22Rv1 (cell line): ENCODE results near the gene MARCKSL1.
"Not testable (repeated sequence)": the region's sequence is repeated elsewhere in the genome, so short reads cannot be mapped to it uniquely, and the experiment has no call there.

Experiments
- H3K27ac ChIP-seq: fragments of 450-650 bp; 2 replicates; pipeline ENCODE4 v1.5.1; 2017
- CTCF ChIP-seq: fragments of 450-650 bp; IDR thresholded peaks from 2 replicates; pipeline ENCODE4 v1.5.1; 2017; ENCODE audit warnings: mild to moderate bottlenecking
- ZFX ChIP-seq: fragments of 450-650 bp; IDR thresholded peaks from 2 replicates; pipeline ENCODE4 v1.6.1; 2017; ENCODE audit warnings: antibody characterized with exemption, borderline replicate concordance

MARCKSL1 gene

GRCh38 chr1:32303358-32303757 lies 32.7 kb downstream of the MARCKSL1 start:
- H3K27ac ChIP-seq: no peak overlapping the region
- no peak for TF ChIP-seq ZFX
- TF ChIP-seq CTCF: no peak

GRCh38 chr1:32299327-32299726 lies 36.7 kb downstream of the MARCKSL1 start:
- TF ChIP-seq CTCF: no peak
- TF ChIP-seq ZFX: no peak
- H3K27ac ChIP-seq: no peak overlapping the region

- H3K27ac ChIP-seq: not testable (repeated sequence)
Observed at GRCh38 chr1:32298211-32298610, 37.8 kb downstream of the MARCKSL1 start.

GRCh38 chr1:32291708-32292538 lies 44.1 kb downstream of the MARCKSL1 start, which contains the start of gene HDAC1:
Gene HDAC1 (plus strand): TSS chr1:32292083. CDS start chr1:32292170, 87 bp downstream.
- peak within 1 kb of the TSS; percentile 94 for H3K27ac ChIP-seq
- no peak for TF ChIP-seq CTCF
- no peak for TF ChIP-seq ZFX

GRCh38 chr1:32291145-32291707 lies 44.8 kb downstream of the MARCKSL1 start:
- H3K27ac ChIP-seq: peak overlapping the region; percentile 94
- TF ChIP-seq CTCF: no peak

GRCh38 chr1:32289256-32289655 lies 46.8 kb downstream of the MARCKSL1 start:
- TF ChIP-seq ZFX: no peak
- no peak for TF ChIP-seq CTCF
- peak overlapping the region; percentile 94 for H3K27ac ChIP-seq

GRCh38 chr1:32286763-32287162 lies 49.3 kb downstream of the MARCKSL1 start:
- no peak for TF ChIP-seq ZFX
- no peak for TF ChIP-seq CTCF
- H3K27ac ChIP-seq: no peak overlapping the region
